ENCODE results near the gene CYP3A7.
"Not testable (repeated sequence)": the region's sequence is repeated elsewhere in the genome, so short reads cannot be mapped to it uniquely, and the experiment has no call there.

CYP3A7 gene

GRCh38 chr7:99742737-99743394 is 7.9 kb upstream of the CYP3A7 start:
- FAIRE-seq = no peak
- no peak for TF ChIP-seq TAF1 (IDR thresholded peaks at IDR 0.05; ENCODE audit: low read depth, low read length)
- no peak for TF ChIP-seq PAX5 (IDR thresholded peaks at IDR 0.05; ENCODE audit: insufficient read depth, low read length, severe bottlenecking)
- TF ChIP-seq POU2F2 (IDR thresholded peaks at IDR 0.05; ENCODE audit: low read depth, low read length) = no peak

GRCh38 chr7:99741441-99741795 is 6.4 kb upstream of the CYP3A7 start:
- no peak for FAIRE-seq
- TF ChIP-seq POU2F2 (IDR thresholded peaks at IDR 0.05; ENCODE audit: low read depth, low read length) (no peak), PAX5 (IDR thresholded peaks at IDR 0.05; ENCODE audit: insufficient read depth, low read length, severe bottlenecking) (no peak), TAF1 (IDR thresholded peaks at IDR 0.05; ENCODE audit: low read depth, low read length) (no peak), POLR2AphosphoS5 (IDR thresholded peaks at IDR 0.05; ENCODE audit: low read depth, low read length) (no peak), SPI1 (IDR thresholded peaks at IDR 0.05; ENCODE audit: low read depth, low read length) (no peak), POLR2A (IDR thresholded peaks at IDR 0.05; ENCODE audit: low read depth, low read length) (no peak)
- DNase-seq (ENCODE audit: insufficient read length, low spot score) = no peak

More at GRCh38 chr7:99742737-99743394, 7.9 kb upstream of the CYP3A7 start:
- DNase-seq (ENCODE audit: insufficient read length, low spot score) = no peak

GRCh38 chr7:99740573-99741440 is 5.8 kb upstream of the CYP3A7 start:
- DNase-seq (ENCODE audit: insufficient read length, low spot score) (no peak), FAIRE-seq (no peak)
- TF ChIP-seq POU2F2 (IDR thresholded peaks at IDR 0.05; ENCODE audit: low read depth, low read length) = no peak
- no peak for TF ChIP-seq PAX5 (IDR thresholded peaks at IDR 0.05; ENCODE audit: insufficient read depth, low read length, severe bottlenecking)
- TF ChIP-seq POLR2AphosphoS5 (IDR thresholded peaks at IDR 0.05; ENCODE audit: low read depth, low read length) = no peak
- TF ChIP-seq TAF1 (IDR thresholded peaks at IDR 0.05; ENCODE audit: low read depth, low read length) = no peak
- no peak for TF ChIP-seq SPI1 (IDR thresholded peaks at IDR 0.05; ENCODE audit: low read depth, low read length)
- TF ChIP-seq POLR2A (IDR thresholded peaks at IDR 0.05; ENCODE audit: low read depth, low read length) = no peak

GRCh38 chr7:99739699-99740572 is 4.9 kb upstream of the CYP3A7 start:
- no peak for TF ChIP-seq TAF1 (IDR thresholded peaks at IDR 0.05; ENCODE audit: low read depth, low read length)
- TF ChIP-seq PAX5 (IDR thresholded peaks at IDR 0.05; ENCODE audit: insufficient read depth, low read length, severe bottlenecking) = no peak
- no peak for TF ChIP-seq POLR2AphosphoS5 (IDR thresholded peaks at IDR 0.05; ENCODE audit: low read depth, low read length)
- no peak for TF ChIP-seq SPI1 (IDR thresholded peaks at IDR 0.05; ENCODE audit: low read depth, low read length)
- no peak for TF ChIP-seq POLR2A (IDR thresholded peaks at IDR 0.05; ENCODE audit: low read depth, low read length)
- TF ChIP-seq POU2F2 (IDR thresholded peaks at IDR 0.05; ENCODE audit: low read depth, low read length) = no peak
- DNase-seq (ENCODE audit: insufficient read length, low spot score) (no peak), FAIRE-seq (no peak)

GRCh38 chr7:99737726-99738125 is 2.7 kb upstream of the CYP3A7 start:
- FAIRE-seq (peak; percentile 35), DNase-seq (ENCODE audit: insufficient read length, low spot score) (no peak)
- TF ChIP-seq POU2F2 (IDR thresholded peaks at IDR 0.05; ENCODE audit: low read depth, low read length) (no peak), TAF1 (IDR thresholded peaks at IDR 0.05; ENCODE audit: low read depth, low read length) (no peak), SPI1 (IDR thresholded peaks at IDR 0.05; ENCODE audit: low read depth, low read length) (no peak), PAX5 (IDR thresholded peaks at IDR 0.05; ENCODE audit: insufficient read depth, low read length, severe bottlenecking) (no peak), POLR2A (IDR thresholded peaks at IDR 0.05; ENCODE audit: low read depth, low read length) (no peak), POLR2AphosphoS5 (IDR thresholded peaks at IDR 0.05; ENCODE audit: low read depth, low read length) (no peak)

- not testable (repeated sequence) for FAIRE-seq; DNase-seq (ENCODE audit: insufficient read length, low spot score)
Observed at GRCh38 chr7:99736667-99737066, 1.7 kb upstream of the CYP3A7 start.

GRCh38 chr7:99733448-99733847 is 1.5 kb downstream of the CYP3A7 start:
- DNase-seq (ENCODE audit: insufficient read length, low spot score) = no peak
- TF ChIP-seq PAX5 (IDR thresholded peaks at IDR 0.05; ENCODE audit: insufficient read depth, low read length, severe bottlenecking) (no peak), SPI1 (IDR thresholded peaks at IDR 0.05; ENCODE audit: low read depth, low read length) (no peak), POLR2A (IDR thresholded peaks at IDR 0.05; ENCODE audit: low read depth, low read length) (no peak), TAF1 (IDR thresholded peaks at IDR 0.05; ENCODE audit: low read depth, low read length) (no peak), POU2F2 (IDR thresholded peaks at IDR 0.05; ENCODE audit: low read depth, low read length) (no peak)
- FAIRE-seq = no peak

- DNase-seq (ENCODE audit: insufficient read length, low spot score) (no peak), FAIRE-seq (no peak)
- TF ChIP-seq POLR2A (IDR thresholded peaks at IDR 0.05; ENCODE audit: low read depth, low read length) = no peak
- TF ChIP-seq PAX5 (IDR thresholded peaks at IDR 0.05; ENCODE audit: insufficient read depth, low read length, severe bottlenecking) = no peak
Observed at GRCh38 chr7:99733003-99733402, 2.0 kb downstream of the CYP3A7 start.

- no peak for DNase-seq (ENCODE audit: insufficient read length, low spot score)
- no peak for FAIRE-seq
- TF ChIP-seq SPI1 (IDR thresholded peaks at IDR 0.05; ENCODE audit: low read depth, low read length) (no peak), POLR2A (IDR thresholded peaks at IDR 0.05; ENCODE audit: low read depth, low read length) (no peak), PAX5 (IDR thresholded peaks at IDR 0.05; ENCODE audit: insufficient read depth, low read length, severe bottlenecking) (no peak), POU2F2 (IDR thresholded peaks at IDR 0.05; ENCODE audit: low read depth, low read length) (no peak), TAF1 (IDR thresholded peaks at IDR 0.05; ENCODE audit: low read depth, low read length) (no peak), POLR2AphosphoS5 (IDR thresholded peaks at IDR 0.05; ENCODE audit: low read depth, low read length) (no peak)
Observed at GRCh38 chr7:99731638-99732374, 3.2 kb downstream of the CYP3A7 start.
